ENCODE measurements around the gene SAP130.
A peak's percentile ranks its signal among the peaks of the same experiment; 100 is the strongest.
"Not testable (repeated sequence)": the region's sequence is repeated elsewhere in the genome, so short reads cannot be mapped to it uniquely, and the experiment has no call there.

Gene SAP130

GRCh38 chr2:127953128-127953718, 74.6 kb downstream of the SAP130 start:
- DNase-seq = no peak

GRCh38 chr2:127951026-127951425, 76.8 kb downstream of the SAP130 start:
- DNase-seq = no peak

GRCh38 chr2:127950264-127950663, 77.6 kb downstream of the SAP130 start:
- DNase-seq = no peak

- DNase-seq = no peak
Observed at GRCh38 chr2:127945281-127945680, 82.6 kb downstream of the SAP130 start.

GRCh38 chr2:127943186-127943585, 84.7 kb downstream of the SAP130 start:
- DNase-seq = no peak

GRCh38 chr2:127942002-127942401, 85.9 kb downstream of the SAP130 start:
- no peak for DNase-seq

GRCh38 chr2:127941461-127941860, 86.4 kb downstream of the SAP130 start:
- DNase-seq = no peak

GRCh38 chr2:127940641-127941040, 87.2 kb downstream of the SAP130 start:
- no peak for DNase-seq

- no peak for DNase-seq
Observed at GRCh38 chr2:127935337-127935736, 92.5 kb downstream of the SAP130 start.

GRCh38 chr2:127932199-127932876, 95.5 kb downstream of the SAP130 start:
- peak; percentile 11 for DNase-seq

- no peak for DNase-seq
Observed at GRCh38 chr2:127929449-127929848, 98.4 kb downstream of the SAP130 start.

- no peak for DNase-seq
Observed at GRCh38 chr2:127927384-127927783, 100.5 kb downstream of the SAP130 start.

GRCh38 chr2:127917916-127918315, 109.9 kb downstream of the SAP130 start:
- DNase-seq = no peak

GRCh38 chr2:127913808-127914457, 113.9 kb downstream of the SAP130 start:
- DNase-seq = no peak

- no peak for DNase-seq
Observed at GRCh38 chr2:127911737-127912136, 116.1 kb downstream of the SAP130 start.

GRCh38 chr2:127910415-127910814, 117.4 kb downstream of the SAP130 start:
- no peak for DNase-seq

- no peak for DNase-seq
Observed at GRCh38 chr2:127909019-127909418, 118.8 kb downstream of the SAP130 start.

- not testable (repeated sequence) for DNase-seq
Observed at GRCh38 chr2:127907733-127908400, 120.0 kb downstream of the SAP130 start.

- no peak for DNase-seq
Observed at GRCh38 chr2:127906206-127906926, 121.5 kb downstream of the SAP130 start.

GRCh38 chr2:127901339-127902056, 126.4 kb downstream of the SAP130 start:
- DNase-seq = no peak

GRCh38 chr2:127897531-127898211, 130.2 kb downstream of the SAP130 start:
- DNase-seq = no peak

Data from right kidney (tissue), 1 donor.